CD14-positive monocyte (primary cell): Measurements from ENCODE around the gene COQ4. TPM values are rescaled to one million over a fixed set of nuclear protein-coding genes. Genes with fewer than 3 reads are reported as not detected.
A peak's percentile ranks its signal among the peaks of the same experiment; 100 is the strongest.

Experiments
- DNase-seq, 3 donors: peaks; one replicate each; pipeline ENCODE4 v3.0.0-alpha.2; 2011 to 2022
- H2AFZ ChIP-seq: 2 replicates; pipeline ENCODE4 v1.6.0; 2012; ENCODE audit warnings: mild to moderate bottlenecking, low read depth, low read length, inconsistent platforms; ENCODE audit not compliant: insufficient read depth, poor library complexity, severe bottlenecking
- H3K27ac ChIP-seq, 2 donors: 1 replicate in 1 of 2; 2 replicates in 1 of 2; pipeline ENCODE4 v1.5.1; 2012 to 2013; ENCODE audit warnings: low read length in 2 of 2, control low read depth in 1 of 2, inconsistent platforms in 1 of 2, low read depth in 1 of 2, mild to moderate bottlenecking in 1 of 2
- H3K27me3 ChIP-seq, 2 donors: one replicate each; pipeline versions ENCODE4 v1.6.0 to v1.6.1; 2011 to 2013; ENCODE audit warnings: low read length in 2 of 2; ENCODE audit not compliant: control insufficient read depth in 2 of 2, insufficient read depth in 2 of 2
- H3K36me3 ChIP-seq, 2 donors: replicated peaks in 1 of 2; 1 replicate in 1 of 2; 2 replicates in 1 of 2; pipeline versions ENCODE4 v1.5.1 to v1.6.1; 2012 to 2013; ENCODE audit warnings: low read length in 2 of 2, control low read depth in 1 of 2, inconsistent platforms in 1 of 2, mild to moderate bottlenecking in 1 of 2; ENCODE audit not compliant: insufficient read depth in 2 of 2, control insufficient read depth in 1 of 2
- H3K4me1 ChIP-seq, 2 donors: 1 replicate in 1 of 2; 2 replicates in 1 of 2; pipeline versions ENCODE4 v1.5.1 to v1.6.1; 2012 to 2013; ENCODE audit warnings: low read length in 2 of 2, control low read depth in 1 of 2, inconsistent platforms in 1 of 2, mild to moderate bottlenecking in 1 of 2, moderate library complexity in 1 of 2; ENCODE audit not compliant: insufficient read depth in 2 of 2, control insufficient read depth in 1 of 2
- H3K4me2 ChIP-seq: replicated peaks from 2 replicates; pipeline ENCODE3; 2012; ENCODE audit warnings: low read length, moderate library complexity, mild to moderate bottlenecking; ENCODE audit not compliant: poor library complexity, severe bottlenecking; ENCODE audit errors: extremely low read depth
- H3K4me3 ChIP-seq, 3 experiments: fragments of 200-600 bp in 1 of 3; sonication (generic) in 1 of 3; replicated peaks in 1 of 3; 1 replicate in 2 of 3; 2 replicates in 1 of 3; pipeline ENCODE4 v1.5.1; 2011 to 2013; ENCODE audit warnings: low read length in 3 of 3, mild to moderate bottlenecking in 3 of 3, control low read depth in 2 of 3, low read depth in 2 of 3, inconsistent platforms in 1 of 3, moderate library complexity in 1 of 3
- H3K79me2 ChIP-seq: 2 replicates; pipeline ENCODE4 v1.6.0; 2012; ENCODE audit warnings: mild to moderate bottlenecking, control low read depth, inconsistent platforms, low read length, moderate library complexity; ENCODE audit not compliant: insufficient read depth
- H3K9ac ChIP-seq: 2 replicates; pipeline ENCODE4 v1.6.0; 2017; ENCODE audit warnings: low read length, mild to moderate bottlenecking; ENCODE audit not compliant: insufficient read depth, poor library complexity, severe bottlenecking
- H3K9me3 ChIP-seq, 2 donors: replicated peaks in 1 of 2; 1 replicate in 1 of 2; 2 replicates in 1 of 2; pipeline versions ENCODE4 v1.5.1 to v1.6.1; 2012 to 2013; ENCODE audit warnings: low read length in 2 of 2, control low read depth in 1 of 2; ENCODE audit not compliant: control insufficient read depth in 1 of 2, insufficient read depth in 1 of 2
- H4K20me1 ChIP-seq: 2 replicates; pipeline ENCODE4 v1.6.0; 2012; ENCODE audit warnings: mild to moderate bottlenecking, low read length, control low read depth, moderate library complexity; ENCODE audit not compliant: insufficient read depth
- H3K27ac Mint-ChIP-seq, 7 donors: one replicate each; pipeline ENCODE4 v1.8.0; 2020; ENCODE audit warnings: mild to moderate bottlenecking in 7 of 7, mixed read lengths in 7 of 7, moderate library complexity in 6 of 7, inconsistent platforms in 2 of 7
- H3K27me3 Mint-ChIP-seq, 3 donors: one replicate each; pipeline ENCODE4 v1.8.0; 2021 to 2022; ENCODE audit warnings: low read depth in 3 of 3, mild to moderate bottlenecking in 3 of 3, mixed read lengths in 3 of 3, moderate library complexity in 3 of 3, inconsistent platforms in 1 of 3
- H3K36me3 Mint-ChIP-seq, 2 donors: one replicate each; pipeline ENCODE4 v1.8.0; 2020; ENCODE audit warnings: mixed read lengths in 2 of 2, inconsistent platforms in 1 of 2, mild to moderate bottlenecking in 1 of 2
- H3K4me1 Mint-ChIP-seq: one replicate; pipeline ENCODE4 v1.8.0; 2020; ENCODE audit warnings: mild to moderate bottlenecking, mixed read lengths
- H3K4me3 Mint-ChIP-seq, 2 donors: one replicate each; pipeline ENCODE4 v1.8.0; 2020; ENCODE audit warnings: mild to moderate bottlenecking in 2 of 2, mixed read lengths in 2 of 2, moderate library complexity in 1 of 2
- H3K9me3 Mint-ChIP-seq, 7 donors: one replicate each; pipeline ENCODE4 v1.8.0; 2020 to 2022; ENCODE audit warnings: mixed read lengths in 7 of 7, mild to moderate bottlenecking in 6 of 7, moderate library complexity in 6 of 7, inconsistent platforms in 2 of 7
- CTCF ChIP-seq: fragments of 200-600 bp; IDR thresholded peaks from one replicate; pipeline ENCODE4 v1.8.0; 2022; ENCODE audit warnings: antibody characterized with exemption, mild to moderate bottlenecking
- WGBS: methylation state at CpG from one replicate; pipeline ENCODE4 v1.1.5; 2013; ENCODE audit warnings: missing lambda C conversion rate; ENCODE audit not compliant: insufficient coverage; 5-methylcytosine and 5-hydroxymethylcytosine counted together
- intact Hi-C, 2 donors: fragments of 100-400 bp; cut with micrococcal nuclease; formaldehyde crosslinking; loops; one replicate each; pipeline versions ENCODE4 v1.15.0 to v1.15.1; 2023
- polyA plus RNA-seq, 3 donors: library from polyadenylated mRNA; depleted of rRNA in 1 of 3; unstranded in 2 of 3; stranded (reverse) in 1 of 3; fragments of 300-500 nt in 2 of 3; fragments of >200 nt in 1 of 3; fragmentation: Illumina TruSeq in 2 of 3; gene quantifications; 1 replicate in 2 of 3; 2 replicates in 1 of 3; pipeline ENCODE4 v1.2.3, GENCODE V29; 2012 to 2021

COQ4 gene
- polyA plus RNA-seq, 3 donors = 19.9 to 32.6 (median 20.4) TPM

GRCh38 chr9:128296340-128297220 is 26.1 kb upstream of the COQ4 start:
- H3K27me3 ChIP-seq = no peaks in the 10 kb centered on the region
- no peaks in the 10 kb centered on the region for H3K4me1 Mint-ChIP-seq

More at GRCh38 chr9:128296340-128297220, 26.1 kb upstream of the COQ4 start:
- no peak overlapping the region for H3K9ac ChIP-seq
- intact Hi-C loops = loop anchor here in 1 of 2 donors (10.0 kb wide), 1 partner anchor 118 kb away; no protein-coding TSS in a partner anchor
- no peak for TF ChIP-seq CTCF
- WGBS = 79% methylated on average over 4 of the region's 16 CpGs
- H3K4me1 ChIP-seq = no peaks in the 10 kb centered on the region
- H2AFZ ChIP-seq = no peak overlapping the region
- no peaks in the 10 kb centered on the region for H3K79me2 ChIP-seq
- H3K27ac ChIP-seq = no peak overlapping the region
- Mint-ChIP-seq H3K36me3 (no peaks in the 10 kb centered on the region), H3K9me3 (no peaks in the 10 kb centered on the region), H3K27ac (peak overlapping the region in 1 of 7 donors; percentile 50), H3K4me3 (no peak overlapping the region), H3K27me3 (peaks cover 0 to 2% (median 0%) of the 10 kb centered on the region in 3 donors)
- H4K20me1 ChIP-seq = no peaks in the 10 kb centered on the region
- no peak for DNase-seq
- H3K9me3 ChIP-seq = no peaks in the 10 kb centered on the region
- H3K4me2 ChIP-seq = no peak overlapping the region
- H3K4me3 ChIP-seq = no peak overlapping the region
- no peaks in the 10 kb centered on the region for H3K36me3 ChIP-seq
